NCI-H1436 (cell line): ENCODE data around the gene CDK5RAP2.

ENCODE experiments used
- DNase-seq: peaks from one replicate; lab custom pipeline; 2025; lab: John Stamatoyannopoulos, UW

The CDK5RAP2 gene

GRCh38 chr9:120402741-120403542 is 177.0 kb downstream of the CDK5RAP2 start:
- no peak for DNase-seq

GRCh38 chr9:120399940-120400339 is 180.0 kb downstream of the CDK5RAP2 start:
- no peak for DNase-seq

- DNase-seq = no peak
Observed at GRCh38 chr9:120398286-120398685, 181.7 kb downstream of the CDK5RAP2 start.

- no peak for DNase-seq
Observed at GRCh38 chr9:120397453-120397852, 182.5 kb downstream of the CDK5RAP2 start.

- DNase-seq = no peak
Observed at GRCh38 chr9:120396931-120397330, 183.0 kb downstream of the CDK5RAP2 start.

GRCh38 chr9:120396418-120396817 is 183.5 kb downstream of the CDK5RAP2 start:
- no peak for DNase-seq

- no peak for DNase-seq
Observed at GRCh38 chr9:120395376-120395775, 184.6 kb downstream of the CDK5RAP2 start.

- no peak for DNase-seq
Observed at GRCh38 chr9:120394058-120394669, 185.8 kb downstream of the CDK5RAP2 start.

- no peak for DNase-seq
Observed at GRCh38 chr9:120393386-120394057, 186.4 kb downstream of the CDK5RAP2 start.

- no peak for DNase-seq
Observed at GRCh38 chr9:120392711-120393110, 187.3 kb downstream of the CDK5RAP2 start.

- DNase-seq = no peak
Observed at GRCh38 chr9:120392245-120392644, 187.7 kb downstream of the CDK5RAP2 start.

GRCh38 chr9:120391691-120392090 is 188.3 kb downstream of the CDK5RAP2 start:
- no peak for DNase-seq

GRCh38 chr9:120390637-120391190 is 189.3 kb downstream of the CDK5RAP2 start:
- no peak for DNase-seq

- DNase-seq = no peak
Observed at GRCh38 chr9:120389867-120390266, 190.1 kb downstream of the CDK5RAP2 start.

- no peak for DNase-seq
Observed at GRCh38 chr9:120389300-120389699, 190.7 kb downstream of the CDK5RAP2 start.

- DNase-seq = no peak
Observed at GRCh38 chr9:120388003-120388855, 191.7 kb downstream of the CDK5RAP2 start.

GRCh38 chr9:120387257-120388002 is 192.5 kb downstream of the CDK5RAP2 start:
- DNase-seq = peak; percentile 78

- peak; percentile 92 for DNase-seq
Observed at GRCh38 chr9:120386390-120387131, 193.4 kb downstream of the CDK5RAP2 start.

GRCh38 chr9:120385606-120386389 is 194.2 kb downstream of the CDK5RAP2 start:
- DNase-seq = no peak

- DNase-seq = no peak
Observed at GRCh38 chr9:120384925-120385272, 195.1 kb downstream of the CDK5RAP2 start.
